Activated naive CD4-positive, alpha-beta T cell (primary cell): ENCODE results near the gene XPA.

Experiments
- DNase-seq, 4 experiments: peaks; one replicate each; lab custom pipeline; 2025; lab: John Stamatoyannopoulos, UW

XPA gene

GRCh38 chr9:97651646-97652045 lies 45.5 kb downstream of the XPA start:
- no peak for DNase-seq

- DNase-seq: no peak
Observed at GRCh38 chr9:97647996-97648395, 49.1 kb downstream of the XPA start.

- DNase-seq: no peak
Observed at GRCh38 chr9:97645720-97646119, 51.4 kb downstream of the XPA start.

- no peak for DNase-seq
Observed at GRCh38 chr9:97640325-97640724, 56.8 kb downstream of the XPA start.

- DNase-seq: no peak
Observed at GRCh38 chr9:97638666-97639065, 58.5 kb downstream of the XPA start.

- DNase-seq: no peak
Observed at GRCh38 chr9:97636903-97637302, 60.2 kb downstream of the XPA start.

GRCh38 chr9:97635026-97635425 lies 62.1 kb downstream of the XPA start:
- no peak for DNase-seq

GRCh38 chr9:97633859-97634490 lies 63.2 kb downstream of the XPA start:
- DNase-seq: peak in 1 of 4 experiments; percentile 15

GRCh38 chr9:97632985-97633858 lies 63.9 kb downstream of the XPA start, which contains the start of the genes NCBP1 and TSTD2:
Gene NCBP1, plus strand, starts transcription at chr9:97633821. Its CDS starts 61 bp downstream, at chr9:97633882.
Gene TSTD2, minus strand, starts transcription at chr9:97633368. Its CDS starts 5,806 bp downstream, at chr9:97627562.
- DNase-seq: peak; percentile 81 to 94 (median 88)

GRCh38 chr9:97632248-97632984 lies 64.7 kb downstream of the XPA start:
- peak in 1 of 4 experiments; percentile 6 for DNase-seq

GRCh38 chr9:97630591-97630990 lies 66.5 kb downstream of the XPA start:
- DNase-seq: no peak

- DNase-seq: no peak
Observed at GRCh38 chr9:97629156-97629555, 68.0 kb downstream of the XPA start.

- DNase-seq: no peak
Observed at GRCh38 chr9:97628668-97629067, 68.5 kb downstream of the XPA start.

- DNase-seq: no peak
Observed at GRCh38 chr9:97627624-97628023, 69.5 kb downstream of the XPA start.

- DNase-seq: no peak
Observed at GRCh38 chr9:97625620-97626019, 71.5 kb downstream of the XPA start.
